GM23248 (cell line): ENCODE results near the gene BOD1. TPM values are rescaled to one million over a fixed set of nuclear protein-coding genes. Genes with fewer than 3 reads are reported as not detected.

ENCODE experiments used
- DNase-seq: peaks from one replicate; pipeline ENCODE4 v3.0.0-alpha.2; 2015
- H2AFZ ChIP-seq: fragments of 200-600 bp; sonication (generic); 2 replicates; pipeline ENCODE4 v1.6.1; 2016; ENCODE audit warnings: antibody characterized with exemption
- H3F3A ChIP-seq: fragments of 200-600 bp; sonication (generic); 2 replicates; pipeline ENCODE4 v1.6.1; 2016; ENCODE audit warnings: mild to moderate bottlenecking, antibody characterized with exemption, mixed run types; ENCODE audit not compliant: insufficient read depth
- H3K27ac ChIP-seq: fragments of 200-600 bp; sonication (generic); 2 replicates; pipeline ENCODE4 v1.5.1; 2016; ENCODE audit warnings: mild to moderate bottlenecking
- H3K27me3 ChIP-seq: fragments of 200-600 bp; sonication (generic); replicated peaks from 2 replicates; pipeline ENCODE4 v1.6.1; 2016; ENCODE audit warnings: mild to moderate bottlenecking; ENCODE audit not compliant: insufficient read depth
- H3K36me3 ChIP-seq: fragments of 200-600 bp; sonication (generic); 2 replicates; pipeline ENCODE4 v1.6.1; 2016; ENCODE audit warnings: low read depth, mild to moderate bottlenecking
- H3K4me1 ChIP-seq: fragments of 200-600 bp; sonication (generic); 2 replicates; pipeline ENCODE4 v1.6.1; 2016; ENCODE audit warnings: mild to moderate bottlenecking; ENCODE audit not compliant: insufficient read depth
- H3K4me2 ChIP-seq: fragments of 200-600 bp; sonication (generic); one replicate; pipeline ENCODE4 v1.6.1; 2016; ENCODE audit warnings: mild to moderate bottlenecking; ENCODE audit not compliant: unreplicated experiment
- H3K4me3 ChIP-seq: fragments of 200-600 bp; sonication (generic); 2 replicates; pipeline ENCODE4 v1.5.1; 2016; ENCODE audit warnings: mild to moderate bottlenecking
- H3K79me2 ChIP-seq: fragments of 200-600 bp; sonication (generic); 2 replicates; pipeline ENCODE4 v1.6.1; 2016; ENCODE audit warnings: mild to moderate bottlenecking; ENCODE audit not compliant: insufficient read depth
- H3K9ac ChIP-seq: fragments of 200-600 bp; sonication (generic); 2 replicates; pipeline ENCODE4 v1.6.1; 2016; ENCODE audit warnings: mild to moderate bottlenecking
- H3K9me2 ChIP-seq: fragments of 200-600 bp; sonication (generic); 2 replicates; pipeline ENCODE4 v1.6.1; 2016; ENCODE audit warnings: mixed run types, mild to moderate bottlenecking, moderate library complexity; ENCODE audit not compliant: insufficient read depth
- H3K9me3 ChIP-seq: fragments of 200-600 bp; sonication (generic); one replicate; pipeline ENCODE4 v1.6.1; 2017; ENCODE audit warnings: low read depth
- H4K20me1 ChIP-seq: fragments of 200-600 bp; sonication (generic); 2 replicates; pipeline ENCODE4 v1.6.0; 2016; ENCODE audit not compliant: insufficient read depth
- EZH2 ChIP-seq: fragments of 200-600 bp; sonication (generic); IDR thresholded peaks from 2 replicates; pipeline ENCODE4 v1.6.1; 2018; ENCODE audit warnings: antibody characterized with exemption, mild to moderate bottlenecking; ENCODE audit not compliant: insufficient read depth, poor library complexity, severe bottlenecking
- EZH2phosphoT487 ChIP-seq: fragments of 200-600 bp; sonication (generic); IDR thresholded peaks from 2 replicates; pipeline ENCODE4 v1.6.1; 2018; ENCODE audit warnings: antibody characterized with exemption, moderate library complexity, mild to moderate bottlenecking, low read depth; ENCODE audit not compliant: insufficient read depth
- WGBS, 2 experiments: methylation state at CpG; one replicate each; pipeline ENCODE4 v1.1.6; 2015 to 2017; ENCODE audit warnings: low lambda C conversion rate in 2 of 2, low coverage in 1 of 2; ENCODE audit errors: missing lambda C conversion rate in 2 of 2; 5-methylcytosine and 5-hydroxymethylcytosine counted together
- in situ Hi-C: fragments of 300-500 bp; cut with MboI; formaldehyde crosslinking; loops from 2 replicates; pipeline ENCODE4 v1.15.0; 2020
- polyA plus RNA-seq: library from polyadenylated mRNA; unstranded; fragments of >200 nt; fragmentation: Nextera tagmentation; extraction: Ambion mirVana; gene quantifications from 2 replicates; pipeline ENCODE4 v1.2.1, GENCODE V29; 2016
- total RNA-seq: library from RNA; depleted of rRNA; stranded (reverse); fragments of >200 nt; shearing (Covaris generic); gene quantifications from 2 replicates; pipeline ENCODE4 v1.2.3, GENCODE V29; 2014

The BOD1 gene
- total and polyA plus RNA-seq, 2 experiments from 2014 or later: 51.4 to 66.1 TPM

GRCh38 chr5:173645890-173646574 is 29.6 kb upstream of the BOD1 start:
- Histone ChIP-seq H3K9me2 (no peaks in the 10 kb centered on the region), H3K27ac (no peak overlapping the region), H3K36me3 (no peaks in the 10 kb centered on the region), H3F3A (no peaks in the 10 kb centered on the region), H3K4me2 (no peak overlapping the region), H2AFZ (no peak overlapping the region), H3K4me1 (no peaks in the 10 kb centered on the region; the same call in none of the 2 replicates), H3K4me3 (no peak overlapping the region), H3K79me2 (no peaks in the 10 kb centered on the region), H3K9me3 (no peaks in the 10 kb centered on the region), H3K9ac (no peak overlapping the region), H4K20me1 (no peaks in the 10 kb centered on the region), H3K27me3 (peaks cover 28% of the 10 kb centered on the region)
- DNase-seq: no peak
- in situ Hi-C loops: no loop called here
- TF ChIP-seq EZH2phosphoT487 (no peak), EZH2 (no peak)
- 55 to 56% methylated on average over 10 of the region's 10 CpGs for whole genome bisulfite sequencing, 2 experiments

- H3K4me1 ChIP-seq: no peaks in the 10 kb centered on the region; the same call in none of the 2 replicates
- H3K9me2 ChIP-seq: no peaks in the 10 kb centered on the region
- DNase-seq: peak; percentile 16
- H3K36me3 ChIP-seq: no peaks in the 10 kb centered on the region
- H3K9ac ChIP-seq: no peak overlapping the region
- peaks cover 21% of the 10 kb centered on the region for H3K27me3 ChIP-seq
- no peak for TF ChIP-seq EZH2
- TF ChIP-seq EZH2phosphoT487: no peak
- H3K4me3 ChIP-seq: no peak overlapping the region
- H3F3A ChIP-seq: no peaks in the 10 kb centered on the region
- 17 to 21% methylated on average over 5 of the region's 5 CpGs for WGBS, 2 experiments
- no peaks in the 10 kb centered on the region for H4K20me1 ChIP-seq
- in situ Hi-C loops: no loop called here
- H3K4me2 ChIP-seq: no peak overlapping the region
- no peak overlapping the region for H3K27ac ChIP-seq
- no peak overlapping the region for H2AFZ ChIP-seq
- no peaks in the 10 kb centered on the region for H3K79me2 ChIP-seq
- no peaks in the 10 kb centered on the region for H3K9me3 ChIP-seq
Measured at GRCh38 chr5:173645437-173645807, 29.0 kb upstream of the BOD1 start.

GRCh38 chr5:173644673-173645436 is 28.4 kb upstream of the BOD1 start:
- Histone ChIP-seq H3K9me3 (no peaks in the 10 kb centered on the region), H2AFZ (no peak overlapping the region), H3K4me2 (no peak overlapping the region), H3K27ac (no peak overlapping the region), H4K20me1 (no peaks in the 10 kb centered on the region), H3K4me1 (no peaks in the 10 kb centered on the region; the same call in none of the 2 replicates), H3K79me2 (no peaks in the 10 kb centered on the region), H3K9me2 (no peaks in the 10 kb centered on the region), H3K4me3 (no peak overlapping the region), H3K27me3 (peaks cover 19% of the 10 kb centered on the region), H3K9ac (no peak overlapping the region), H3F3A (no peaks in the 10 kb centered on the region), H3K36me3 (no peaks in the 10 kb centered on the region)
- no peak for DNase-seq
- in situ Hi-C loops: no loop called here
- no peak for TF ChIP-seq EZH2
- 58 to 69% methylated on average over 8 of the region's 8 CpGs for WGBS, 2 experiments

GRCh38 chr5:173643964-173644363 is 27.5 kb upstream of the BOD1 start:
- H3K9me3 ChIP-seq: no peaks in the 10 kb centered on the region
- H3F3A ChIP-seq: no peaks in the 10 kb centered on the region
- H3K36me3 ChIP-seq: no peaks in the 10 kb centered on the region
- WGBS, 2 experiments: 20 to 22% methylated on average over 3 of the region's 3 CpGs
- no peak for DNase-seq
- H3K9me2 ChIP-seq: no peaks in the 10 kb centered on the region
- H3K4me1 ChIP-seq: no peaks in the 10 kb centered on the region; the same call in none of the 2 replicates
- H3K79me2 ChIP-seq: no peaks in the 10 kb centered on the region
- no peak for TF ChIP-seq EZH2
- TF ChIP-seq EZH2phosphoT487: no peak
- H3K9ac ChIP-seq: no peak overlapping the region
- H4K20me1 ChIP-seq: no peaks in the 10 kb centered on the region
- in situ Hi-C loops: no loop called here
- no peak overlapping the region for H2AFZ ChIP-seq
- no peak overlapping the region for H3K27ac ChIP-seq
- no peak overlapping the region for H3K4me3 ChIP-seq
- H3K4me2 ChIP-seq: no peak overlapping the region
- peaks cover 19% of the 10 kb centered on the region for H3K27me3 ChIP-seq
